Hepatocyte (in vitro differentiated cells): ENCODE measurements around the gene GSAP. TPM values are rescaled to one million over a fixed set of nuclear protein-coding genes. Genes with fewer than 3 reads are reported as not detected.

Experiments used
- DNase-seq: peaks from one replicate; pipeline ENCODE4 v3.0.0-alpha.2; 2016; ENCODE audit warnings: low spot score
- H2AFZ ChIP-seq: fragments of 200-600 bp; sonication (generic); 2 replicates; pipeline ENCODE4 v1.6.0; 2016; ENCODE audit warnings: antibody characterized with exemption, mild to moderate bottlenecking
- H3K27ac ChIP-seq: fragments of 200-600 bp; sonication (generic); 2 replicates; pipeline ENCODE4 v1.5.1; 2016; ENCODE audit warnings: mild to moderate bottlenecking
- H3K27me3 ChIP-seq: fragments of 200-600 bp; sonication (generic); 2 replicates; pipeline ENCODE4 v1.6.1; 2016
- H3K36me3 ChIP-seq: fragments of 200-600 bp; sonication (generic); replicated peaks from 2 replicates; pipeline ENCODE4 v1.5.1; 2016; ENCODE audit warnings: low read depth; ENCODE audit not compliant: insufficient read depth
- H3K4me1 ChIP-seq: fragments of 200-600 bp; sonication (generic); 2 replicates; pipeline ENCODE4 v1.5.1; 2016; ENCODE audit warnings: mild to moderate bottlenecking, moderate library complexity; ENCODE audit not compliant: insufficient read depth
- H3K4me2 ChIP-seq: fragments of 200-600 bp; sonication (generic); 2 replicates; pipeline ENCODE4 v1.6.0; 2016
- H3K4me3 ChIP-seq: fragments of 200-600 bp; sonication (generic); 2 replicates; pipeline ENCODE4 v1.5.1; 2016; ENCODE audit warnings: mild to moderate bottlenecking
- H3K79me2 ChIP-seq: fragments of 200-600 bp; sonication (generic); 2 replicates; pipeline ENCODE4 v1.6.0; 2017; ENCODE audit warnings: mild to moderate bottlenecking
- H3K9me2 ChIP-seq: fragments of 200-600 bp; sonication (generic); replicated peaks from 2 replicates; pipeline ENCODE4 v1.6.0; 2017; ENCODE audit warnings: mild to moderate bottlenecking; ENCODE audit not compliant: insufficient read depth
- H3K9me3 ChIP-seq: fragments of 200-600 bp; sonication (generic); 2 replicates; pipeline ENCODE4 v1.5.1; 2016; ENCODE audit warnings: low read depth, mild to moderate bottlenecking
- H4K20me1 ChIP-seq: fragments of 200-600 bp; sonication (generic); 2 replicates; pipeline ENCODE4 v1.6.0; 2016; ENCODE audit warnings: mild to moderate bottlenecking; ENCODE audit not compliant: insufficient read depth, poor library complexity, severe bottlenecking
- CTCF ChIP-seq: fragments of 200-600 bp; sonication (generic); IDR thresholded peaks from 2 replicates; pipeline ENCODE4 v1.5.1; 2016; ENCODE audit warnings: antibody characterized with exemption, mild to moderate bottlenecking; ENCODE audit not compliant: poor library complexity
- EZH2 ChIP-seq: fragments of 200-600 bp; sonication (generic); IDR thresholded peaks from 2 replicates; pipeline ENCODE4 v1.6.1; 2016; ENCODE audit warnings: antibody characterized with exemption, mild to moderate bottlenecking, borderline replicate concordance
- EZH2phosphoT487 ChIP-seq: fragments of 200-600 bp; sonication (generic); IDR thresholded peaks from one replicate; pipeline ENCODE4 v1.6.1; 2018; ENCODE audit warnings: antibody characterized with exemption, mild to moderate bottlenecking, low read depth, moderate library complexity; ENCODE audit not compliant: unreplicated experiment, severe bottlenecking
- WGBS: methylation state at CpG from one replicate; pipeline ENCODE4 v1.1.6; 2016; ENCODE audit warnings: low lambda C conversion rate; ENCODE audit errors: missing lambda C conversion rate; 5-methylcytosine and 5-hydroxymethylcytosine counted together
- polyA plus RNA-seq: library from polyadenylated mRNA; unstranded; fragments of >200 nt; fragmentation: Nextera tagmentation; extraction: Ambion mirVana; gene quantifications from 2 replicates; pipeline ENCODE4 v1.2.1, GENCODE V29; 2016
- total RNA-seq: library from RNA; depleted of rRNA; stranded (reverse); fragments of >200 nt; gene quantifications from 2 replicates; pipeline ENCODE4 v1.2.3, GENCODE V29; 2014

Gene GSAP
- total and polyA plus RNA-seq, 2 experiments from 2014 or later = 9.9 to 11.1 TPM

- H3K9me3 ChIP-seq = no peaks in the 10 kb centered on the region
- peaks cover 21% of the 10 kb centered on the region for H3K4me1 ChIP-seq
- TF ChIP-seq EZH2phosphoT487 = no peak
- TF ChIP-seq CTCF = no peak
- no peak for TF ChIP-seq EZH2
- H3K4me3 ChIP-seq = no peak overlapping the region
- no peaks in the 10 kb centered on the region for H3K36me3 ChIP-seq
- 68% methylated on average over 5 of the region's 5 CpGs for WGBS
- H3K27me3 ChIP-seq = no peaks in the 10 kb centered on the region
- peak; percentile 27 for DNase-seq
- H3K9me2 ChIP-seq = no peaks in the 10 kb centered on the region
- H3K4me2 ChIP-seq = no peak overlapping the region
- H3K79me2 ChIP-seq = no peaks in the 10 kb centered on the region
- H3K27ac ChIP-seq = peak overlapping the region; percentile 61
- H2AFZ ChIP-seq = no peak overlapping the region
- H4K20me1 ChIP-seq = no peaks in the 10 kb centered on the region
Observed at GRCh38 chr7:77338883-77339629, 77.1 kb downstream of the GSAP start.

- H3K4me1 ChIP-seq = peaks cover 21% of the 10 kb centered on the region
- no peaks in the 10 kb centered on the region for H3K36me3 ChIP-seq
- no peak overlapping the region for H3K4me3 ChIP-seq
- H3K4me2 ChIP-seq = no peak overlapping the region
- WGBS = 89% methylated on average over 4 of the region's 4 CpGs
- H4K20me1 ChIP-seq = no peaks in the 10 kb centered on the region
- peak overlapping the region; percentile 61 for H3K27ac ChIP-seq
- no peak for DNase-seq
- H3K9me2 ChIP-seq = no peaks in the 10 kb centered on the region
- TF ChIP-seq EZH2phosphoT487 (no peak), CTCF (no peak)
- no peak overlapping the region for H2AFZ ChIP-seq
- H3K27me3 ChIP-seq = no peaks in the 10 kb centered on the region
- H3K79me2 ChIP-seq = no peaks in the 10 kb centered on the region
- H3K9me3 ChIP-seq = no peaks in the 10 kb centered on the region
Observed at GRCh38 chr7:77338260-77338659, 77.9 kb downstream of the GSAP start.

- Histone ChIP-seq H3K4me3 (no peak overlapping the region), H3K9me2 (no peaks in the 10 kb centered on the region), H3K4me1 (peaks cover 21% of the 10 kb centered on the region), H3K79me2 (no peaks in the 10 kb centered on the region), H3K36me3 (no peaks in the 10 kb centered on the region), H4K20me1 (no peaks in the 10 kb centered on the region), H2AFZ (no peak overlapping the region), H3K27me3 (no peaks in the 10 kb centered on the region), H3K9me3 (no peaks in the 10 kb centered on the region), H3K27ac (no peak overlapping the region), H3K4me2 (no peak overlapping the region)
- DNase-seq = no peak
- 86% methylated on average over 2 of the region's 2 CpGs for WGBS
- TF ChIP-seq CTCF = no peak
- TF ChIP-seq EZH2phosphoT487 = no peak
- no peak for TF ChIP-seq EZH2
Observed at GRCh38 chr7:77337456-77337990, 78.6 kb downstream of the GSAP start.
